ENCODE results near the gene SELE. TPM values are rescaled to one million over a fixed set of nuclear protein-coding genes. Genes with fewer than 3 reads are reported as not detected.

SELE gene
- total and polyA plus RNA-seq, 9 of the 15 experiments (the other 6 are each of a cell fraction or from before 2014, with no cell fraction given), result 0.08 TPM; not detected in 8

GRCh38 chr1:169699707-169700106 is 34.2 kb downstream of the SELE start:
- ATAC-seq (no peak), DNase-seq (ENCODE audit: extremely low read depth in 1 of 4, low spot score in 3 of 4) (no peak), FAIRE-seq (no peak)
- H3K4me3 ChIP-seq, result no peak overlapping the region
- POLR2A ChIA-PET, result interaction anchor here (0.6 to 0.7 kb wide), 2 partner anchors 51 to 199 kb away, joined by 3 to 5 read pairs; no protein-coding TSS in a partner anchor
- no peak overlapping the region for H3K4me2 ChIP-seq (ENCODE audit: insufficient read depth, low read length)
- CTCF ChIA-PET (ENCODE audit: low intra/inter-chr PET ratio), result no interaction called here
- in situ Hi-C loops (cut with MboI) (no loop called here), intact Hi-C loops (cut with micrococcal nuclease) (loop anchor here (10.0 kb wide), 1 partner anchor 235 kb away; no protein-coding TSS in a partner anchor)
- no peaks in the 10 kb centered on the region for H3K79me2 ChIP-seq (ENCODE audit: control insufficient read depth, insufficient read depth, low read length)
- no peaks in the 10 kb centered on the region for H3K4me1 ChIP-seq (replicated peaks in 1 of 2; ENCODE audit: control insufficient read depth in 2 of 2, insufficient read depth in 2 of 2, low read length in 2 of 2)
- no peaks in the 10 kb centered on the region for H3K36me3 ChIP-seq (ENCODE audit: control insufficient read depth, insufficient read depth, low read length)
- H3K27me3 ChIP-seq (ENCODE audit: control insufficient read depth in 2 of 2, insufficient read depth in 2 of 2, low read length in 2 of 2), result no peaks in the 10 kb centered on the region
- H3K9me3 ChIP-seq (replicated peaks; ENCODE audit: control insufficient read depth, insufficient read depth, low read depth, low read length), result no peaks in the 10 kb centered on the region
- H3K9ac ChIP-seq (ENCODE audit: insufficient read depth in 1 of 2, low read depth in 2 of 2, low read length in 2 of 2), result no peak overlapping the region
- H3K9me1 ChIP-seq (ENCODE audit: control insufficient read depth, insufficient read depth, low read length), result no peaks in the 10 kb centered on the region
- no peak overlapping the region for H3K27ac ChIP-seq (ENCODE audit: extremely low read depth, low read depth, low read length)
- BruUV-seq (replicated peaks), result no TSS peak
- 0% methylated on average over 3 of the region's 3 CpGs for WGBS (ENCODE audit: insufficient coverage, low coverage, missing lambda C conversion rate)
- H2AFZ ChIP-seq (ENCODE audit: low read depth, low read length), result no peak overlapping the region
- no peaks in the 10 kb centered on the region for H4K20me1 ChIP-seq (replicated peaks; ENCODE audit: control insufficient read depth, insufficient read depth, low read length)
- TF ChIP-seq DDX20 (tag; IDR thresholded peaks at IDR 0.05; ENCODE audit: low read depth) (no peak), CUX1 (CRISPR knock-in tag; IDR thresholded peaks at IDR 0.05) (no peak), ARID2 (IDR thresholded peaks at IDR 0.05) (no peak), HMG20B (CRISPR knock-in tag; IDR thresholded peaks at IDR 0.05) (no peak), CTCF (IDR thresholded peaks at IDR 0.05 in 2 of 3, conservative IDR thresholded peaks at IDR 0.05 in 1 of 3; ENCODE audit: insufficient read depth in 2 of 3, low read depth in 1 of 3, low read length in 3 of 3) (no peak), SMAD4 (CRISPR knock-in tag; conservative IDR thresholded peaks at IDR 0.05) (no peak), STAT5A (IDR thresholded peaks at IDR 0.05; ENCODE audit: borderline replicate concordance, low read length) (no peak), TGIF2 (CRISPR knock-in tag; IDR thresholded peaks at IDR 0.05) (no peak), SRSF3 (IDR thresholded peaks at IDR 0.05; ENCODE audit: insufficient read depth, low read length) (no peak), ZNF592 (IDR thresholded peaks at IDR 0.05) (no peak), SIRT6 (IDR thresholded peaks at IDR 0.05; ENCODE audit: low read depth, low read length) (no peak)

Measured in K562 (cell line).